GM12872 (cell line): ENCODE data around the gene SOX10.

Experiments
- TF ChIP-seq, protein P1 (sequence below): IDR thresholded peaks from 3 replicates; pipeline ENCODE4 v1.5.1; 2011; ENCODE audit warnings: low read depth, mild to moderate bottlenecking, low read length, moderate library complexity; ENCODE audit not compliant: insufficient read depth

Gene SOX10

GRCh38 chr22:37943825-37944198 is 40.5 kb downstream of the SOX10 start:
- TF ChIP-seq, protein P1, sequence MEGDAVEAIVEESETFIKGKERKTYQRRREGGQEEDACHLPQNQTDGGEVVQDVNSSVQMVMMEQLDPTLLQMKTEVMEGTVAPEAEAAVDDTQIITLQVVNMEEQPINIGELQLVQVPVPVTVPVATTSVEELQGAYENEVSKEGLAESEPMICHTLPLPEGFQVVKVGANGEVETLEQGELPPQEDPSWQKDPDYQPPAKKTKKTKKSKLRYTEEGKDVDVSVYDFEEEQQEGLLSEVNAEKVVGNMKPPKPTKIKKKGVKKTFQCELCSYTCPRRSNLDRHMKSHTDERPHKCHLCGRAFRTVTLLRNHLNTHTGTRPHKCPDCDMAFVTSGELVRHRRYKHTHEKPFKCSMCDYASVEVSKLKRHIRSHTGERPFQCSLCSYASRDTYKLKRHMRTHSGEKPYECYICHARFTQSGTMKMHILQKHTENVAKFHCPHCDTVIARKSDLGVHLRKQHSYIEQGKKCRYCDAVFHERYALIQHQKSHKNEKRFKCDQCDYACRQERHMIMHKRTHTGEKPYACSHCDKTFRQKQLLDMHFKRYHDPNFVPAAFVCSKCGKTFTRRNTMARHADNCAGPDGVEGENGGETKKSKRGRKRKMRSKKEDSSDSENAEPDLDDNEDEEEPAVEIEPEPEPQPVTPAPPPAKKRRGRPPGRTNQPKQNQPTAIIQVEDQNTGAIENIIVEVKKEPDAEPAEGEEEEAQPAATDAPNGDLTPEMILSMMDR, result no peak

DNA sequence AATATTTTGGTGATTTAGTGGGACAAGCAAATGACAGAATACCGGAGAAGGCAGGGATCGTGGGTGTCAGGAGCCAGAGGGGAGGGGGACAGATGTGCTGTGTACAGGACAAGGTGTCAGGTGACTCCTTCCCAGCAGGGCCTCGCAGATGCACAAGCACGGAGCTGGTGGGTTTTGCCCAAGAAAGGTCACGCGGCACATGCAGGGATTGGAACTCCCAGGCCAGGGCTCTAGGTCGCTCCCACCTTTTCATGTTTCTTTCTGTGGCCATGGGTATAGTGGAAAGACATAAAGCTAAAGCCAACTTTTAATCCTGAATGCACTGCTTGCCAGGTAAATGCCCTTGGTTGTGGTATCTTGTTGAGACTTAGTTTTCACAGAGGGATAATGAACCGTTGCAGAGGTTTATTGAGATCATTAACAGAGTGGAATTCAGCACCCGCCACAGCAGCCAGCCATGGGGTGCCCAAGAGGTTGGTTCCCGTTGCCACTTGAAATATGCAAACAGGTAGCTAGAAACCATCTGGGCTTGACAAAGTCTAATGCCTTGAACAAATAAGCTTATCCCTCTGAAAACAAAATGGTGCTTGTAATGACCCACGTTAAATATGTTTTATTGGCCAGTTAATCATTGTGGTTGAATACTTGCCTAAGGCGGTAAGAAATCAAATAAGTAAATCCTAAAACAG is 41.1 kb downstream of the SOX10 start:
- TF ChIP-seq, protein P1, result no peak

GRCh38 chr22:37942133-37942532 is 42.2 kb downstream of the SOX10 start:
- TF ChIP-seq, protein P1, result no peak

DNA sequence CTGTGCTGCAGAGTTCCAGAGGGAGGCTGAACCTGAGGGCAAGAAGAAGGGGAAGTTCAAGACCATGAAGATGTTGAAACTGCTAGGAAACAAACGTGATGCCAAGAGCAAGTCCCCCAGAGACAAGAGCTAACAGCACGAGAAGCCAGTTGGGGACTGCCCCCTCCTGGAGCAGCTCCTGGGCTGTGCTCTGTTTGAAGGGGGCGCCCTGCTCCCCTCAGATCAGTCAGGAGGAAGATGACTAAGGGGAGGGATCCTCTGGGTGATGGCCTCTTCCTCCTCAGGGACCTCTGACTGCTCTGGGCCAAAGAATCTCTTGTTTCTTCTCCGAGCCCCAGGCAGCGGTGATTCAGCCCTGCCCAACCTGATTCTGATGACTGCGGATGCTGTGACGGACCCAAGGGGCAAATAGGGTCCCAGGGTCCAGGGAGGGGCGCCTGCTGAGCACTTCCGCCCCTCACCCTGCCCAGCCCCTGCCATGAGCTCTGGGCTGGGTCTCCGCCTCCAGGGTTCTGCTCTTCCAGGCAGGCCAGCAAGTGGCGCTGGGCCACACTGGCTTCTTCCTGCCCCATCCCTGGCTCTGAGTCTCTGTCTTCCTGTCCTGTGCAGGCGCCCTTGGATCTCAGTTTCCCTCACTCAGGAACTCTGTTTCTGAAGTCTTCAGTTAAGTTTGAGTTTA is 43.5 kb downstream of the SOX10 start:
- TF ChIP-seq, protein P1, result no peak

GRCh38 chr22:37933711-37934376 is 50.5 kb downstream of the SOX10 start:
- TF ChIP-seq, protein P1, result peak; percentile 99

DNA sequence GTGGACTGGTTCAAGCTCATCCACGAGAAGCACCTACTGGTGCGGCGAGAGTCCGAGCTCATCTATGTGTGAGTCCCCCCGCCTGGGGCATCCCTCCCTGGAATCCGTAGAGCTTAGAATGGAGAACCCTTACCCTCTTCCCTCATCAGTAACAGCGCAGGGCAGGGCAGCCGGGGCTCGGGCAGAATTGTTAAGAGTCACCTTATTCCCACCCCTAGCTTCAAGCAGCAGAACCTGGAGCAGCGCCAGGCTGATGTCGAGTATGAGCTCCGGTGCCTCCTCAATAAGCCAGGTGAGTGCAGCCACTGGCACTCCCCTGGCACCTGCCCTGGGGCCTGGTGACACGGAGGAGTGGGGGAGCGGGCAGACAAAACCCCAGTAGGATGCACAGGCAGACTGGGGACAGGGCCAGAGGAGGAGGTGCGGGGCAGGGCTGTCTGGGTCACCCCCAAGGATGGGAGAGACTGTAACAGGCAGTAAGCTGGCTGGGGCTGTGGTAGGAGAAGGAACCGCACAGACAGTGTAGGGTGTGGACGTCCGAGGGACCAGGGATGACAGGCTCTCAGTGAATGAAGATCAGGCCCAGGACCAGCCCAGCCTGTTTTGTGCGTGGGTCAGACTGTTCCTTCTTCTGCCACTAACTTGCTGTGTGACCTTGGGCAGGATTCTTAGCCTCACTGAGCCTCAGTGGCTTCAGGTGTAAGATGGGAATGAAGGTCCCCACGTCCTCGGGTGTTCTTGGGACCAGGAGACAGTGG is 51.4 kb downstream of the SOX10 start:
- TF ChIP-seq, protein P1, result no peak

DNA sequence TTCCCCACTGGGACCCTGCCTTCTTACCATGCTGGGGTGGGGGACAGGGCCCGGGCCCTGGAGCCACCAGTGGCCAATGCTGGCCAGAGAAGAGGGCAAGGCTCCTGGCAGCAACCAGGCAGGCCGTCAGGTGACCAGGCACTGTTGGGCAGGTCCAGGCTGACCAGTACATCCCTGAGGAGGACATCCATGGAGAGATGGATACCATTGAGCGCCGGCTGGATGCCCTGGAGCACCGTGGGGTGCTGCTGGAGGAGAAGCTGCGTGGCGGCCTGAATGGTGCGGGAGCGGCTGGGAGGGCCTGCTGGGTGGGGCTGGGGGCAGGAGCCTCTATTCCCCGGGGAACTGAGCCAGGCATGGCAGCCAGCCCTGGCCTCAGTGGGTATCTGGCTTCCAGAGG is 52.0 kb downstream of the SOX10 start:
- TF ChIP-seq, protein P1, result no peak
